G401 (cell line): Measurements from ENCODE around the gene VWA2. TPM values are rescaled to one million over a fixed set of nuclear protein-coding genes. Genes with fewer than 3 reads are reported as not detected.

Experiments
- DNase-seq: peaks from one replicate; pipeline ENCODE4 v3.0.0-alpha.2; 2015; ENCODE audit warnings: low spot score
- in situ Hi-C: cut with HindIII; loops from 2 replicates; pipeline ENCODE4 v1.10.0; 2016; ENCODE audit warnings: low sequenced_read_pairs, mixed read lengths
- total RNA-seq: library from RNA; depleted of rRNA; stranded (reverse); fragments of >200 nt; shearing (Covaris generic); gene quantifications from 2 replicates; pipeline ENCODE4 v1.2.3, GENCODE V29; 2014

The VWA2 gene
- total RNA-seq, 1 experiment from 2014 or later, result not detected

- DNase-seq, result no peak
- in situ Hi-C loops, result no loop called here
These were observed 68.7 kb downstream of the VWA2 start for GRCh38 chr10:114307731-114308130.

DNA sequence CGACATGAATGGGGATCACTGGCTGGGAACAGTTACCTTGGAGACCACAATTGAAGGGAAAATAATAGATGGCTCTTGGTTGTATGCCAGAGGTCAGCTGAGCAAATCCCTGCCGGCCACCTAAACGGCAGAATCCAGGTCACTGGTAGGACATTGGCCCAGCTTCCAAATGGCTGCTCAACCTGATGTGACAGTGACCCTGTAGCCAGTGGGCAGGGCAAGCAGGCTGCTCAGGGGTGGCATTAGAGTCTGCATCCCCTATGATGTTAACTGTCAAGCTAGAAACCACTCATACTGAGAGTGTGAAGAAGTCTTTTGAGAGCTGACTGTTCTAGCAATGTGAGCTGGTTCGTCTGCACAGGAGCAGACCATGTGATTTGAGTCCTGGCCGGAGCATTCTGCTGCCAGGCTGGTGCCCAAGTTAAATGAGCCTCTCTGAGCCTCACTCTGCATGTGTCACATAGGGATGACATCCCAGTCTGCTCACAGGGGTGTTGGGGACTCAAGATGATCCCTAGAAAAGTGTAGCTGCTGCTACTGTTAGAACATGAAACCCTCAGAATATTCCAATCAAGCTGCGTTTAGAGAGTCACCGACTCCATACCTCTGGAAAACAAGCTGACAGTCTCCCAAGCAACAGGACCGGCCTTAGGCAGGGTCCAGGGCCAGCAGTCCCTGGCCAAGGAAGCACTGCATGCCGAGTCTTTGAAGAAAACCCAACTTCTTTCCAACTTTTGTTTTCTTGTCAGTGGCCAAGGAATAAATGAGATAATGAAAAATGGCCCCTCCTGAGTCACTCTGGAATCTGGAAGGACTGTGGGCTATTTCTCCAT lies 69.7 kb downstream of the VWA2 start:
- DNase-seq, result peak; percentile 78
- in situ Hi-C loops, result no loop called here

GRCh38 chr10:114309364-114309651 lies 70.3 kb downstream of the VWA2 start:
- in situ Hi-C loops, result no loop called here

GRCh38 chr10:114310346-114310745 lies 71.3 kb downstream of the VWA2 start:
- no peak for DNase-seq
- in situ Hi-C loops, result no loop called here

More at GRCh38 chr10:114309364-114309651, 70.3 kb downstream of the VWA2 start:
- no peak for DNase-seq

DNA sequence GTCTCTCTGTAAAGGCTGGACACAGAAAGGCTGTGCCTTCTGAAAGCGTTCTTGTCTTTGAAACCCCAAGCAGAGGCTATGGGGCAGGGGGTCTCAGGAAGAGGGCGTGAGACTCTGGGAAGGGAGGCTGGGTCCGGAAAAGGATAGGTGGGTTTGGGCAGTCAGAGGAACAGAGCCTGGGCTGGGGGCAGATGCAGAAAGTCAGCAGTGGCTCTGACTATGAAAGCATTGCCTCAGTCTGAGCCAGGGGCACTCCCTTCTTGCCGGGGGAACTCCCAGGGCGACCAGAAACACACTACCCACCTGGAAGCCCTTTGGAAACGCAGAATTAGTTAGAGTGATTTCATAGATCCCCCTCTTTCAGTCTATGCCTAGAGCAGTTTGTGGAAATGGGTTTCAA lies 72.0 kb downstream of the VWA2 start:
- DNase-seq, result no peak
- in situ Hi-C loops, result no loop called here

DNA sequence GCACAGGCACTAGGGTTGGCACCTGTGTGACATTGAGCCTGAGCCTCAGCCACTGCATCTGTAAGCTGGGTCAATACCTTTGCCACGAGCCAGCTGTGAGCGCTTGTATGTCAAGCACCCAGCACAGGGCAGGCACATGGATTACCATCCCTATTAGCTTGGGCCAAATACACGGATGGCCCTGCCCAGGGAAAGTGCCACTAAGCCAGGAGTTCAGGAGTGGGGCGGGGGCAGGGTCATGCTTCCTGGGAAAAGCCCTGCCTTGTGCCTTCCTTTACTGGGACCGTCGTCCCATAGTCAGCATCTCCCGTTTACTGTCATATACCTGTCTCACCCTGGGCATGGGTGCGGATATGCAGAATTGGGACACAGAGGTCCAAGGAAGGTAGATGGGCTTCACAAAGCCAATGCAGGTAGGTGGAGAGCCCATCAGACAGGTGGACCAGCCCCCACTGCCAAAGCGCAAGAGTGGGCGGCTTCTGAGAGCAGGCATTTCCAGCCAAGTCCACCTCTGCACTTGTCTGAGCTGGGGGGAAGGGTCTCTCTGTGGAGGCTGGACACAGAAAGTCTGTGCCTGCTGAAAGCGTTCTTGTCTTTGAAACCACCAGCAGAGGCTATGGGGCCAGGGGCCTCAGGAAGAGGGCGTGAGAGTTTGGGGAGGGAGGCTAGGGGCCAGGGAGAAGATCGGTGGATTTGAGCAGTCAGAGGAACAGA lies 72.6 kb downstream of the VWA2 start:
- in situ Hi-C loops, result no loop called here
- no peak for DNase-seq

DNA sequence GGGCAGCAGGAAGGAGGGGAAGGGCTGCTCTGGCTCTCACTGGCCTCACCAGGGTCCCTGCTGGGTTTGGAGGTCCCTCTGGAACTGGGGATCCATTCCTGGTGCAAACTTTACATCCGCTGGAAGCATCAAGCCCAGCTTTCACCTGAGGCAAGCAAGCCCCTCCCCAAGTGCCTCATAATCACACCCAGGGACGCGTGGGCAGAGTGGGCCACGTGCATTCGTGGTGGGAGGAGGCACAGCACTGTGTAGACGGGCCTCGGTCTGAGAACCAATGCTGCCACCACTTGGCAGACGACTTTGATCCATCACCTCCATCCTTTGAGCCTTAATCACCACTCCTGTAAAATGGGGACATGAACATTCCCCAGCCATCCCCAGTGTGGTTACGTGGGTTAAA lies 74.1 kb downstream of the VWA2 start:
- in situ Hi-C loops, result no loop called here
- no peak for DNase-seq

- in situ Hi-C loops, result no loop called here
- DNase-seq, result no peak
These were observed 74.8 kb downstream of the VWA2 start for GRCh38 chr10:114313866-114314265.

- no peak for DNase-seq
- in situ Hi-C loops, result no loop called here
These were observed 76.7 kb downstream of the VWA2 start for GRCh38 chr10:114315566-114316420.

DNA sequence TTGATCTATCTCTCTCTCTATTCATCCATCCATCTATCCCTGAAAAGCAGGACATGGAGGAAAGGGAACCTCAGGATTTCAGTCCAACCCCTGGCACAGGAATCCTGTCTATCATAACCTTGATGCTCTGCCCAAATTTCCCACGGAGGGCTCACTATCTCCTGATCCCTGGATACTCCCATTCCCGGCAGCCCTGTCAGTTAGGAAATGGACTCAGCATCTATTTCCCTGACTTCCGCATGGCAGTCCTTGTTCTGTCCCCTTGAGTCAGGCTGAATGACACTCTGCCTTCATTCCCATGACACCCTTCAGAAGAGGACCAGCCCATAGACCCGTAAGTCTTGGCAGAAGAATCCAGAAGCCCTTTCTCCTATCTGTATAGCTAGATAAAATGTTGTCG lies 77.7 kb downstream of the VWA2 start:
- DNase-seq, result no peak
- in situ Hi-C loops, result no loop called here

DNA sequence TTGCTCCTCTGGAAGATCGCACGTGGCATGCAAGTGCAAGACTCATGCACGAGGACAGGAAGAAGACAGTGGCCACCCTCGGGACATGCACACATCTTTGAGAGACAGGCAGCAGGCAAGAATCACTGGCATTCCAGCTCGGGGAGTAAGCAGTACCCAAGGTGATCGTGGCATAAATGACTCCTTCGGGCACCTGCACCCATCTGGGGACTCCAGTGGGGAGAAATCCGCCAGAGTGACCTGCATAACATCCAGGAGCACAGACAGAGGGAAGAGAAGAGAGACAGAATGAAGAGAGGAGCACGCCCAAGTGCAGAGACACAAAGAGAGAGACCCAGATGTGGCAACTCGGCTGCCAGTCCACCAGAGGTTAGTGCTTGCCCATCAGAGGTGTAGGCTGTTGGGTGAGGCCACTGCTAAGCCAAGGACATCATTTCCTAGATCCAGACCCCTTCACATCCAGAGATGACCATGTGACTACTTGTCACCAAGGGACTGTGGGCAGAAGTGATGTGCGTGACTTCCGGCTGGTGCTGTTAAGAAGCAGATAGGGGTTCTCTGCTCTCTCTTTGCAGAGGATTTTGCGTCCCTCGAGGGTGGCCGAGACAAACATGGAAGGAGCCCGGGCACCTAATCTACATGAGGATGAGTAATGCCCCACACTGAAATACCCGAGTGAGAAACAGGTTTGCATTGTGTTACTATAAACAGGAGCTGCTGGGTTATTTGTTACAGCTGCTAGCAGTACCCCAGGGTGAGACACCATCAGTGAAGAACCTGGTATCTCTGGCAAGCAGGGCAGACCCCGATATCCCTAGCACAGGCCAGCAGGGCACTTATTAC lies 80.6 kb downstream of the VWA2 start:
- in situ Hi-C loops, result no loop called here
- no peak for DNase-seq

GRCh38 chr10:114320249-114321116 lies 81.4 kb downstream of the VWA2 start:
- in situ Hi-C loops, result no loop called here
- DNase-seq, result no peak

DNA sequence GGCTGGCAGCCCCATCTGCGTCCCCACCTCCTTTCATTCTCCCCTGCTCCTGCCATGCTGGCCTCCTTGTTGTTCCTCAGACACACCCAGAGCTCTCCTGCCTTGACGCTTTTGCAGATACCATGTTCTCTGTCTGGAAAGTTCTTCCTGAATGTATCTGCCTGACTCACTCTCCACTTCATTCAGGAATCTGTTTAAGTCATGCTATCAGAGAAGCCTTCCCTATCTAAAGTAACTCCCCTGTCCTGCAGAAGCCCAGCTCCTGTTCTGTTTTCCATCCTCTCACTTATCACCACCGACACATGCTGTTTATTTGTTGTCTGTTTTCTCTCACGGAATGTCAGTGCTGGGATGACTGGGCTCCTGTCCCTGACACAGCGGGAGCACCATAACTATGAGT lies 83.3 kb downstream of the VWA2 start:
- in situ Hi-C loops, result no loop called here
- no peak for DNase-seq

GRCh38 chr10:114323023-114323422 lies 84.0 kb downstream of the VWA2 start:
- DNase-seq, result no peak
- in situ Hi-C loops, result no loop called here

GRCh38 chr10:114326795-114327194 lies 87.7 kb downstream of the VWA2 start:
- DNase-seq, result no peak
- in situ Hi-C loops, result no loop called here

DNA sequence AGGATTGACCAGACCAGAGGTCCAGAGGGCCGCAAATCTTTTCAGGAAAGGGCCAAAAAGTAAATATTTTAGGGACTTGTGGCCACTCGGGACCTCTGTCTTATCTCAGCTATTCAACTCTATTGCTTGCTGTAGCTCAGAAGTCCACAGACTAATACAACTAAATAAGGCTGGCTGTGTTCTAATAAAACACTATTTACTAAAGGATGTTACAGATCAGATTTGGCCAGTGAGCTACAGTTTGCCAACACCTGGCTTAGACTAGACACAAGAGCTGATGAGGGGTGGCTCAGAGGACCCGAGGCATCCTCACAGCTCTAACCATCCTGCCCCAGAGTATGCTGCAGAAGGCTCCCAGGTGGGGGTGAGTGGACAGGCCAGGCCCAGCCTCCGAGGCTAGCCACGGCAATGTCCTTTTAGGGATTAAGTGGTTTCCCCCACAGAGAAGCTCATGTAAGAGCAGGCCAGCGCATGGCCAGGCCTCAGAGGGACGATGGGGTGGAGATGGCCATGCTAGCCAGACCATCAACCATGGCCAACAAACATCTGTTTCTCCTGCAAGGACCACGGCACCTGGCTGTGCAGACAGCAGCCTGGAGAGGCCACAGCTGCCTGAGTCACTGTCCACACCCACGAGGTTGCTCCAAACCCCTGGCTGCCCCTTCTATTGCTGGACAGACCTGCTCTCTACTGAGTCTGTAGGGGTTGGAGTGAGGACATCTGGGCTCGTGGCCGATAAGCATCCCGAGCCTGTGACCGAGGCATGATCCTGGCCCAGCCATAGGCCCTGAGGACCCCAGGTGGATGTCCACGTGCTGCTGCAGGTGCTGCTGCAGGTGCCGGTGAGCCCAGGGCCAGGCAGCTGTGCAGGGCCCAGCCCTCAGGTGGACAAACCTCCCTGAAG lies 88.7 kb downstream of the VWA2 start:
- no peak for DNase-seq
- in situ Hi-C loops, result no loop called here

DNA sequence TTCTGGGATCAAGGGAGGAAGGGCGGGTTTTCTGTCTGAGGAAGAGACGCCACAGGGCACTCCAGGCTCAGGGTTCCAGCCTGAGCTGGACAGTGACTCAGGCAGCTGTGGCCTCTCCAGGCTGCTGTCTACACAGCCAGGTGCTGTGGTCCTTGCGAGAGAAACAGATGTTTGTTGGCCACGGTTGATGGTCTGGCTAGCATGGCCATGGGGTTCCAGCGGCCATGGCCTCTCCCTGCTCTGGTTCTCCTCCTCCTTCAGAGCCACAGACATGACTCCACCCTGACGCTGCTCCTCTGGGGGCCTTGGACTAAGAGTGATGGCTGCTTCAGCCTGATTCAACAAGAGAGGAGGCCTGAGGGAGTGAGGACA lies 89.4 kb downstream of the VWA2 start:
- no peak for DNase-seq
- in situ Hi-C loops, result no loop called here
